ENCODE measurements around the gene NUP133.
"Not testable (repeated sequence)": the region's sequence is repeated elsewhere in the genome, so short reads cannot be mapped to it uniquely, and the experiment has no call there.

The NUP133 gene

GRCh38 chr1:229411434-229412055 lies 96.6 kb downstream of the NUP133 start:
- no peak for DNase-seq

GRCh38 chr1:229410692-229411433 lies 97.3 kb downstream of the NUP133 start:
- peak; percentile 67 for DNase-seq

GRCh38 chr1:229410370-229410691 lies 97.8 kb downstream of the NUP133 start:
- DNase-seq = no peak

- DNase-seq = no peak
These were observed 98.3 kb downstream of the NUP133 start for GRCh38 chr1:229409616-229410369.

- DNase-seq = no peak
These were observed 99.6 kb downstream of the NUP133 start for GRCh38 chr1:229408458-229409037.

GRCh38 chr1:229407206-229408026 lies 100.7 kb downstream of the NUP133 start:
- DNase-seq = no peak

- no peak for DNase-seq
These were observed 101.3 kb downstream of the NUP133 start for GRCh38 chr1:229406798-229407197.

GRCh38 chr1:229403573-229403972 lies 104.6 kb downstream of the NUP133 start:
- DNase-seq = no peak

GRCh38 chr1:229402993-229403392 lies 105.1 kb downstream of the NUP133 start:
- DNase-seq = no peak

- not testable (repeated sequence) for DNase-seq
These were observed 105.8 kb downstream of the NUP133 start for GRCh38 chr1:229402329-229402728.

GRCh38 chr1:229397762-229398161 lies 110.4 kb downstream of the NUP133 start:
- DNase-seq = no peak

GRCh38 chr1:229396585-229397206 lies 111.4 kb downstream of the NUP133 start:
- no peak for DNase-seq

- DNase-seq = not testable (repeated sequence)
These were observed 113.6 kb downstream of the NUP133 start for GRCh38 chr1:229394517-229394916.

- no peak for DNase-seq
These were observed 115.2 kb downstream of the NUP133 start for GRCh38 chr1:229392936-229393335.
